GM21423 (cell line): ENCODE data around the gene PKP3.
"Not testable (repeated sequence)": the region's sequence is repeated elsewhere in the genome, so short reads cannot be mapped to it uniquely, and the experiment has no call there.

Experiments used
- ATAC-seq: cut with Tn5 transposase; IDR thresholded peaks from one replicate; pipeline ENCODE4 v1.9.1; 2021; ENCODE audit warnings: mild to moderate bottlenecking, moderate library complexity; ENCODE audit not compliant: unreplicated experiment

Gene PKP3

DNA sequence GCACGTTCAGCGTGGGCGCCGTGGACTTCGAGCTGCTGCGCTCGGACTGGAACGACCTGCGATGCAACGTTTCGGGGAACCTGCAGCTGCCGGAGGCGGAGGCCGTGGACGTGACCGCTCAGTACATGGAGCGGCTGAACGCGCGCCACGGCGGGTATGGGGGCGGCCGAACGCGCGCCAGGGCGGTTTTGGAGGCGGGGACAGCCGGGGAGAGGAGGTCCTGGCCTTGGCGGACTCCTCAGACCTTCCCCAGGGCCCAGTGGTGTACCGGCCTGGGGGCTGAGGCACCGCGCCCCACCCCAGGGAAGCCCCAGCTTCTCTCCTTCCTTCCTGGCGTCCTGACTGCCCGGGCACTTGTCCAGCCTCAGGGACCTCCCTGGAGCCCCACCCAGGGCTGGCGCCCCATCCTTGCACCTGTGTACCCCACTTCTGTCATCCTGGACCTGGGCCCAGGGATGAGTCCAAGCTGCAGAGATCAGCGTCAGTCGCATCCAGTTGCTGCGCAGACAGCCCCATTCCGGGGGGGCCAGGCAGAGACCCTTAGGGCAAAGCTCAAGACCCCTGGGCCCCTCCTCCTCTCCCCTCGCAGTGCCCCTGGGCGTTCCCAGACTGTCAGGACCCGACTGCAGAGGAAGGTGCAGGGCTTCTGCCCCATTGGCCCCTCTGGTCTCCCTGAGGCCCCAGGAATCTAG is 16.7 kb upstream of the PKP3 start:
- no peak for ATAC-seq

- no peak for ATAC-seq
These were observed 16.0 kb upstream of the PKP3 start for GRCh38 chr11:377883-378500.

GRCh38 chr11:379205-380094 is 14.6 kb upstream of the PKP3 start:
- no peak for ATAC-seq

- no peak for ATAC-seq
These were observed 13.9 kb upstream of the PKP3 start for GRCh38 chr11:380095-380480.

GRCh38 chr11:380491-380890 is 13.5 kb upstream of the PKP3 start:
- no peak for ATAC-seq

- no peak for ATAC-seq
These were observed 13.0 kb upstream of the PKP3 start for GRCh38 chr11:380996-381395.

DNA sequence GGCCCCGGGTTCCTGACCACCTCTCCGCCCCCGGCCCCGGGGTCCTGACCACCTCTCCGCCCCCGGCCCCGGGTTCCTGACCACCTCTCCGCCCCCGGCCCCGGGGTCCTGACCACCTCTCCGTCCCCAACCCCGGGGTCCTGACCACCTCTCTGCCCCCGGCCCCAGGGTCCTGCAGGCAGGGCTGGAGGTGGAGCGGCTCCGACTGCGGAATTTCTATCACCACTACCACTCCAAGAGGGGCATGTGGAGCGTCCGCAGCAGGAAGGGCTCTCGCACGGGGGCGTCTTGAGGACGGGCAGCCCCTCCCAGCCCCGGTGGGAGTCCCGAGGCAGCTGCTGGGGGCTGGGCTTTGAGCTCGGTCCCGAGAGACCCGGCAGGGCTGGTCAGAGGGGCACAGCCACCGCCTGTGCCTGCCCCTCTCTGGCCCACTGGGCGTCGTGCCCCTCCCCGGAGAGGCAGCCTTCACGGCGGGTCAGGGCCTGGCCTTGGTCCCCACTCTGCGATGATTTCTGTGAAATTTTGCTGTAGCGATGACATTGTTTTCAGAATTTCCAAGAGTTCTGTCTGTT is 12.4 kb upstream of the PKP3 start:
- no peak for ATAC-seq

- no peak for ATAC-seq
These were observed 11.9 kb upstream of the PKP3 start for GRCh38 chr11:382081-382629.

- no peak for ATAC-seq
These were observed 10.6 kb upstream of the PKP3 start for GRCh38 chr11:383431-383830.

- no peak for ATAC-seq
These were observed 9.5 kb upstream of the PKP3 start for GRCh38 chr11:384511-384910.

- ATAC-seq: no peak
These were observed 8.2 kb upstream of the PKP3 start for GRCh38 chr11:385594-386351.

DNA sequence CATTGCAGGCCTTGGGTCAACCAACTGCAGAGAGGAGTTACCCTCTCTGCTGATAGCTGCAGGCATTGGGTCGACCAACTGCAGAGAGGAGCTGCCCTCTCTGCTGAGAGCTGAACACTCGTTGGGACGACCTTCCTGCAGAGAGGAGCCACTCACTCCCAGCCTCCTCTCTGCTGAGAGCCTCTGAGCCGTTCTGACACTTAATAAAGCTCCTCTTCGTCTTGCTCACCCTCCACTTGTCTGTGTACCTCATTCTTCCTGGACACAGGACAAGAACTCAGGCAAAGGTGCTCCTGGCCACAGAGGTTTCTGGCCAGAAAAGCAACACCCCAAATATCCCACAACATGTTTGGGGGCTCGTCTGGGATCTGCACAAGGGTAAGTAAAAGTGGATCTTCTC is 7.5 kb upstream of the PKP3 start:
- ATAC-seq: no peak

DNA sequence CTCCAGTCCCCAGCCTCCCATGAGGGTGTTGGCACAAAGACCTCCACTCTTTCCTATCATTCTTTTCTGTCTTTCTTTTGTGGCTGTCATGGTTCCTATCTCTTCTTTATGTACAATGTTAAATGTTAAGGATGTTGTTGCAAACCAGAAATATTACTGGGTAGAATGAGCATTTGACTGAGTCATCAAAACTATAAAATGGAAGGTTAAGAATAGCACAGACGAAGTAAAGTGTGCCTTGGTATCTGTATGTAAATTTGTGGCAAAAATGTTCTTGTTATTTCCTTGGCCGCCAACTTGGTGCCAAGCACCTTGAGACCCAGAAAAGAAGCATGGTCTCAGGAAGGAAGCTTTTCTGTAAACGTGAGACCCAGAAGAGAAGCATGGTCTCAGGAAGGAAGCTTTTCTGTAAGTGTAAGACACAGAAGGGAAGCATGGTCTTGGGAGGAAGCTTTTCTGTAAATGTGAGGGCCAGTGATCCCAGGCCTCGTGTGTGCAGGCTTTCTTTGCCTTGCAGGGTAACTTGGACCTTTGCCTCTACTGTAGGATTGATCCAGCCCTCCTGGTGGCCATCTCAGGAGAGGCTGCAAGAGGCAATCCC is 6.7 kb upstream of the PKP3 start:
- ATAC-seq: no peak

DNA sequence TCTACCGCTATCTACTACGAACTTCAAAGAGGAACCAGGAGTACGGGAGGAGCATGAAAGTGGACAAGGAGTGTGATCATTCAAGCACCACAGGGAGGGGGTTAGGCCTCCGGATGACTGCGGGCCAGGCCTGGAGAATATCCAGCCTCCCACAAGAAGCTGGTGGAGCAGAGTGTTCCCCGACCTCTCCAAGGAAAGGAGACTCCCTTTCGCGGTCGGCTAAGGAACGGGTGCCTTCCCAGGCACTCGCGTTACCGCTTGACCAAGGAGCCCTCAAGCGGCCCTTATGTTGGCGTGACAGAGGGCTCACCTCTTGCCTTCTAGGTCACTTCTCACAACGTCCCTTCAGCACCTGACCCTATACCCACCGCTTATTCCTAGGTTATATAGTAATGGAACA is 4.6 kb upstream of the PKP3 start:
- ATAC-seq: not testable (repeated sequence)

DNA sequence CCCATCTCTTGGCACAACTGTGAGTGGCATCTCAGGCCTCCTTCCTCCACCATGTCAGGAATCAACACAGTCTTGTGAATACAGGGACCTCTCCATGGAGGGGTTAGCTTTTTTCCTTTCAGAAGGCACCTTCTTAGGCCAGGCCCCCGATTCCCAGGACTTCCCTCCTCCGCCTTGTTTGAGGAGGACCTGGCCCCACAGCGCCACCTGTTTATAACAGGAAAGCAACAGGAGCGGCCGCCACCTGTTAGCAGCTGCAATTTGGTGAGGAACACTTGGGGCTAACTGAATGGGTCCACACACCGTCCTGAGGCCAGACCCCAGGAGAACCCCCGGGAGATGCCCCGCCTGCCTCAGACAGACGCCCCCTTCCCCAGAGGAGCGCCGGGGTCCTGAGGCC is 3.8 kb upstream of the PKP3 start:
- ATAC-seq: no peak

DNA sequence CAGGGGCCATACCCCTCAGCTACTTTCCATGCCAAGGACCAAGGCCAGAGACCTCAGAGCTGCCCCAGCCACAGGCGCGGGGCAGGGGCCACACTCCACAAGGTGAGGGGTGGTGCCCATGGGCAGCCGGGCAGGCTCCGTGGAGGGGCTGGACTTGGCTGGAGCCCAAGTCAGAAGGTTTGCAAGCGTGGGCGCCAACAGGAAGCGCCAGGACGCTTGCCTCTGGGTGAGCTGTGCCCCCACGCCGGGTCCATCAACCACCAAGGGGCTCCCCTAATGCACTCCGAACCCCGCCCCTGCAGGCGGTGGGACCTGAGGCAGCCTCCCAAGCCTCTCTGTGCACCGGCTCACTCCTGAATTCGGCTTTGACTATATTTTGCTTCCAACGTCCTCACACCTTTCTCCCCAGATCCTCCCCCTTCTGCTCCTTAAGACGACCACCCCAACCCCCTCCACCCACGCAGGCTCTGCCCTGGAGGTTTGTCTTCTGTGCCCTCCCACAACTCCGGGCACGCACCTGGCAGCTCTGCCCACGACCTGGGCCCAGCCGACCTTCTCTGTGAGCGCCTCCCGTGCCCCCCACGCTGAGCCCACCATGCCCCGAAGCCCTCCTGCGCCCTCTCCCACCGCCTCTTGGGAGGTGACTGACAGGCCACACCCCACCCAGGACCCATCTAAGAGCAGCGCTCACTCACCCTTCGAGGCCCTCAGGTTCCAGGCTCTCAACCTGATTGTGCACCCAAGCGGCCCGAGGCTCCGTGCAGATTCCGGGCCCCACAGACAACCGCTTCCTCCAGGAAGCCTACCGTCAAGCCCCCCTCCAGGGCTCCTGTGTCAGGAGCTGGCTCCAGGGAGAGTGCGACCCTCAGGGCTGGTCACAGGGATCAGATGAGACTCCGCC is 2.6 kb upstream of the PKP3 start:
- no peak for ATAC-seq

GRCh38 chr11:392102-392777 is 1.8 kb upstream of the PKP3 start:
- ATAC-seq: no peak

GRCh38 chr11:393219-394033 is 583 bp upstream of the PKP3 start:
- no peak for ATAC-seq
